ENCODE measurements around the gene LINC00237.

The LINC00237 gene

GRCh38 chr20:21101932-21102575 lies 4.1 kb downstream of the LINC00237 start:
- H3K4me1 ChIP-seq (ENCODE audit: control insufficient read depth in 1 of 2, insufficient read depth in 1 of 2, low read depth in 1 of 2, low read length in 1 of 2), result peaks cover 34 to 45% of the 10 kb centered on the region in 2 experiments
- peak overlapping the region; percentile 64 to 74 for H3K4me3 ChIP-seq (ENCODE audit: low read depth in 1 of 2, low read length in 1 of 2)
- no peak for TF ChIP-seq CTCF (IDR thresholded peaks at IDR 0.05)
- H3K9me3 ChIP-seq, result no peaks in the 10 kb centered on the region
- H3K27me3 ChIP-seq, result peaks cover 100% of the 10 kb centered on the region
- no peaks in the 10 kb centered on the region for H3K36me3 ChIP-seq
- no peak overlapping the region for H3K27ac ChIP-seq

- H3K4me3 ChIP-seq (ENCODE audit: low read depth in 1 of 2, low read length in 1 of 2), result peak overlapping the region; percentile 69 to 74
Observed at GRCh38 chr20:21101453-21101931, 4.7 kb downstream of the LINC00237 start.

GRCh38 chr20:21100578-21101452 lies 5.3 kb downstream of the LINC00237 start:
- Histone ChIP-seq H3K4me3 (ENCODE audit: low read depth in 1 of 2, low read length in 1 of 2) (peak overlapping the region; percentile 69 to 74), H3K36me3 (no peaks in the 10 kb centered on the region), H3K9me3 (no peaks in the 10 kb centered on the region), H3K27ac (peak overlapping the region; percentile 56), H3K27me3 (peaks cover 100% of the 10 kb centered on the region), H3K4me1 (ENCODE audit: control insufficient read depth in 1 of 2, insufficient read depth in 1 of 2, low read depth in 1 of 2, low read length in 1 of 2) (peaks cover 34 to 45% of the 10 kb centered on the region in 2 experiments)
- no peak for TF ChIP-seq CTCF (IDR thresholded peaks at IDR 0.05)

More at GRCh38 chr20:21101453-21101931, 4.7 kb downstream of the LINC00237 start:
- Histone ChIP-seq H3K36me3 (no peaks in the 10 kb centered on the region), H3K4me1 (ENCODE audit: control insufficient read depth in 1 of 2, insufficient read depth in 1 of 2, low read depth in 1 of 2, low read length in 1 of 2) (peaks cover 34 to 45% of the 10 kb centered on the region in 2 experiments), H3K27me3 (peaks cover 100% of the 10 kb centered on the region), H3K9me3 (no peaks in the 10 kb centered on the region), H3K27ac (no peak overlapping the region)
- no peak for TF ChIP-seq CTCF (IDR thresholded peaks at IDR 0.05)

- no peaks in the 10 kb centered on the region for H3K9me3 ChIP-seq
- TF ChIP-seq CTCF (IDR thresholded peaks at IDR 0.05), result no peak
- H3K27ac ChIP-seq, result peak overlapping the region; percentile 56
- H3K4me1 ChIP-seq (ENCODE audit: control insufficient read depth in 1 of 2, insufficient read depth in 1 of 2, low read depth in 1 of 2, low read length in 1 of 2), result peaks cover 34 to 37% of the 10 kb centered on the region in 2 experiments
- H3K36me3 ChIP-seq, result no peaks in the 10 kb centered on the region
- H3K27me3 ChIP-seq, result peaks cover 100% of the 10 kb centered on the region
- H3K4me3 ChIP-seq (ENCODE audit: low read depth in 1 of 2, low read length in 1 of 2), result peak overlapping the region; percentile 69 to 74
Observed at GRCh38 chr20:21099751-21100577, 6.2 kb downstream of the LINC00237 start.

All from neutrophil (primary cell).